GM12878 (cell line): ENCODE data around the gene TMEM186.
"Not testable (repeated sequence)": the region's sequence is repeated elsewhere in the genome, so short reads cannot be mapped to it uniquely, and the experiment has no call there.

Experiments
- BRCA1 ChIP-seq: IDR thresholded peaks from 2 replicates; pipeline ENCODE4 v1.6.1; 2011; ENCODE audit warnings: low read depth, low read length, improper control_type of control experiment
- CTCF ChIP-seq, 3 experiments: IDR thresholded peaks in 2 of 3; conservative IDR thresholded peaks in 1 of 3; 2 replicates each; pipeline ENCODE4 v1.5.1; 2011; ENCODE audit warnings: low read depth in 3 of 3, low read length in 3 of 3, mild to moderate bottlenecking in 3 of 3, control low read depth in 2 of 3, moderate library complexity in 2 of 3, inconsistent platforms in 1 of 3, mixed read lengths in 1 of 3; ENCODE audit not compliant: control insufficient read depth in 2 of 3, insufficient read depth in 1 of 3; ENCODE audit errors: extremely low read depth in 1 of 3
- EGR1 ChIP-seq, 2 experiments: IDR thresholded peaks; 1 replicate in 1 of 2; 2 replicates in 1 of 2; pipeline ENCODE4 v1.6.1; 2011 to 2012; ENCODE audit warnings: low read depth in 2 of 2, low read length in 2 of 2, borderline replicate concordance in 1 of 2, mild to moderate bottlenecking in 1 of 2, moderate library complexity in 1 of 2
- IKZF1 ChIP-seq: fragments of 450-650 bp; conservative IDR thresholded peaks from 2 replicates; pipeline ENCODE4 v1.6.1; 2017; ENCODE audit warnings: antibody characterized with exemption, mild to moderate bottlenecking
- NR2C1 ChIP-seq: fragments of 450-650 bp; IDR thresholded peaks from 2 replicates; pipeline ENCODE4 v1.6.1; 2017; ENCODE audit warnings: antibody characterized with exemption, mild to moderate bottlenecking, moderate library complexity
- PML ChIP-seq: IDR thresholded peaks from 2 replicates; pipeline ENCODE4 v1.6.1; 2012; ENCODE audit warnings: low read length, inconsistent platforms
- SP1 ChIP-seq: IDR thresholded peaks from one replicate; pipeline ENCODE4 v1.6.1; 2011; ENCODE audit warnings: low read depth, low read length
- YBX1 ChIP-seq: fragments of 450-650 bp; IDR thresholded peaks from 2 replicates; pipeline ENCODE4 v1.6.1; 2016; ENCODE audit warnings: antibody characterized with exemption
- YY1 ChIP-seq: IDR thresholded peaks from 2 replicates; pipeline ENCODE4 v1.6.1; 2011; ENCODE audit warnings: low read depth, mild to moderate bottlenecking, low read length
- TF ChIP-seq, protein P1 (sequence below): fragments of 450-650 bp; IDR thresholded peaks from 2 replicates; pipeline ENCODE4 v1.6.1; 2014; ENCODE audit warnings: mild to moderate bottlenecking

GRCh38 chr16:8842016-8842415, 44.6 kb upstream of the TMEM186 start:
- not testable (repeated sequence) for TF ChIP-seq YBX1; EGR1 (IDR thresholded peaks at IDR 0.05; ENCODE audit: borderline replicate concordance in 1 of 2, low read depth in 2 of 2, low read length in 2 of 2); BRCA1; IKZF1; SP1; NR2C1; CTCF (IDR thresholded peaks at IDR 0.05 in 2 of 3, conservative IDR thresholded peaks at IDR 0.05 in 1 of 3; ENCODE audit: control insufficient read depth in 2 of 3, extremely low read depth in 1 of 3, insufficient read depth in 1 of 3, low read depth in 3 of 3, low read length in 3 of 3); PML; YY1
- TF ChIP-seq, protein P1, sequence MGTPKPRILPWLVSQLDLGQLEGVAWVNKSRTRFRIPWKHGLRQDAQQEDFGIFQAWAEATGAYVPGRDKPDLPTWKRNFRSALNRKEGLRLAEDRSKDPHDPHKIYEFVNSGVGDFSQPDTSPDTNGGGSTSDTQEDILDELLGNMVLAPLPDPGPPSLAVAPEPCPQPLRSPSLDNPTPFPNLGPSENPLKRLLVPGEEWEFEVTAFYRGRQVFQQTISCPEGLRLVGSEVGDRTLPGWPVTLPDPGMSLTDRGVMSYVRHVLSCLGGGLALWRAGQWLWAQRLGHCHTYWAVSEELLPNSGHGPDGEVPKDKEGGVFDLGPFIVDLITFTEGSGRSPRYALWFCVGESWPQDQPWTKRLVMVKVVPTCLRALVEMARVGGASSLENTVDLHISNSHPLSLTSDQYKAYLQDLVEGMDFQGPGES, result not testable (repeated sequence)
